ENCODE results near the gene DAPK2.

- TF ChIP-seq CTCF (IDR thresholded peaks at IDR 0.05) (no peak), SP1 (CRISPR knock-in tag; conservative IDR thresholded peaks at IDR 0.05) (no peak), GABPB1 (CRISPR knock-in tag; IDR thresholded peaks at IDR 0.05) (no peak), TP53 (CRISPR knock-in tag; IDR thresholded peaks at IDR 0.05) (no peak), ATF2 (CRISPR knock-in tag; IDR thresholded peaks at IDR 0.05; ENCODE audit: borderline replicate concordance, low read depth) (no peak), ZNF232 (CRISPR knock-in tag; IDR thresholded peaks at IDR 0.05) (no peak), MAX (CRISPR knock-in tag; IDR thresholded peaks at IDR 0.05) (no peak), CREM (CRISPR knock-in tag; IDR thresholded peaks at IDR 0.05) (no peak)
Measured at GRCh38 chr15:63979262-63979793, 67.0 kb downstream of the DAPK2 start.

Measured in WTC11 (cell line).